Tibial artery (tissue), 4 donors: ENCODE measurements around the gene WASHC3.
A peak's percentile ranks its signal among the peaks of the same experiment; 100 is the strongest.
"Not testable (repeated sequence)": the region's sequence is repeated elsewhere in the genome, so short reads cannot be mapped to it uniquely, and the experiment has no call there.

Source experiments
- DNase-seq, 2 donors: peaks; one replicate each; pipeline ENCODE4 v3.0.0-alpha.2; 2019
- H3K27ac ChIP-seq, 2 donors: fragments of 200-600 bp; sonication (generic) in 1 of 2; 1 replicate in 1 of 2; 2 replicates in 1 of 2; pipeline ENCODE4 v1.5.1; 2018 to 2019; ENCODE audit warnings: mild to moderate bottlenecking in 1 of 2
- H3K27me3 ChIP-seq, 2 donors: fragments of 200-600 bp; sonication (generic) in 1 of 2; one replicate each; pipeline versions ENCODE4 v1.5.1 to v1.6.0; 2016 to 2019
- H3K36me3 ChIP-seq, 3 donors: fragments of 200-600 bp; sonication (generic) in 2 of 3; one replicate each; pipeline ENCODE4 v1.5.1; 2016 to 2019; ENCODE audit warnings: mild to moderate bottlenecking in 2 of 3
- H3K4me1 ChIP-seq, 4 donors: fragments of 200-600 bp; sonication (generic) in 2 of 4; 1 replicate in 3 of 4; 2 replicates in 1 of 4; pipeline ENCODE4 v1.5.1; 2016 to 2019
- H3K4me3 ChIP-seq, 2 donors: fragments of 200-600 bp; sonication (generic) in 1 of 2; 1 replicate in 1 of 2; 2 replicates in 1 of 2; pipeline ENCODE4 v1.5.1; 2018 to 2019; ENCODE audit warnings: mild to moderate bottlenecking in 2 of 2
- H3K9me3 ChIP-seq, 3 donors: fragments of 200-600 bp; sonication (generic) in 1 of 3; one replicate each; pipeline ENCODE4 v1.5.1; 2016 to 2019
- CTCF ChIP-seq, 2 experiments: fragments of 200-600 bp in 1 of 2; fragments of 450-650 bp in 1 of 2; IDR thresholded peaks; one replicate each; pipeline ENCODE4 v1.5.1; 2017 to 2019; ENCODE audit warnings: antibody characterized with exemption in 2 of 2, mild to moderate bottlenecking in 1 of 2, moderate library complexity in 1 of 2
- intact Hi-C: fragments of 100-400 bp; cut with DNase I; formaldehyde crosslinking; loops from one replicate; pipeline ENCODE4 v1.15.0; 2023; ENCODE audit warnings: low total_unique reads

WASHC3 gene

GRCh38 chr12:102095677-102096263 is 34.0 kb upstream of the WASHC3 start:
- H3K9me3 ChIP-seq = no peaks in the 10 kb centered on the region
- DNase-seq = no peak
- TF ChIP-seq CTCF (IDR thresholded peaks at IDR 0.05) = peak; percentile 9 to 16
- no peak overlapping the region for H3K27ac ChIP-seq
- H3K36me3 ChIP-seq = peaks cover 9 to 31% (median 21%) of the 10 kb centered on the region in 3 donors
- no peaks in the 10 kb centered on the region for H3K4me1 ChIP-seq
- no peaks in the 10 kb centered on the region for H3K27me3 ChIP-seq
- intact Hi-C loops = loop anchor here (10.0 kb wide), 1 partner anchor 1769 kb away; no protein-coding TSS in a partner anchor
- no peak overlapping the region for H3K4me3 ChIP-seq

GRCh38 chr12:102093319-102093718 is 31.5 kb upstream of the WASHC3 start:
- intact Hi-C loops = loop anchor here (10.0 kb wide), 1 partner anchor 1771 kb away; no protein-coding TSS in a partner anchor
- Histone ChIP-seq H3K27ac (no peak overlapping the region), H3K9me3 (no peaks in the 10 kb centered on the region), H3K4me1 (no peaks in the 10 kb centered on the region), H3K36me3 (peaks cover under 1 to 20% (median 8%) of the 10 kb centered on the region in 3 donors), H3K4me3 (no peak overlapping the region), H3K27me3 (no peaks in the 10 kb centered on the region)
- no peak for DNase-seq
- no peak for TF ChIP-seq CTCF (IDR thresholded peaks at IDR 0.05)

- DNase-seq, H3K4me1 ChIP-seq, H3K27ac ChIP-seq, intact Hi-C loops, H3K27me3 ChIP-seq, H3K9me3 ChIP-seq, H3K4me3 ChIP-seq: not testable (repeated sequence)
- peaks cover 6 to 23% (median 15%) of the 10 kb centered on the region in 3 donors for H3K36me3 ChIP-seq
These were observed 27.5 kb upstream of the WASHC3 start for GRCh38 chr12:102089228-102089835.

GRCh38 chr12:102080842-102081241 is 19.1 kb upstream of the WASHC3 start:
- Histone ChIP-seq H3K36me3 (peaks cover 8 to 66% (median 28%) of the 10 kb centered on the region in 3 donors), H3K4me1 (no peaks in the 10 kb centered on the region), H3K4me3 (no peak overlapping the region), H3K9me3 (no peaks in the 10 kb centered on the region), H3K27me3 (no peaks in the 10 kb centered on the region), H3K27ac (no peak overlapping the region)
- TF ChIP-seq CTCF (IDR thresholded peaks at IDR 0.05) = no peak
- DNase-seq = no peak
- intact Hi-C loops = no loop called here

- H3K4me3 ChIP-seq, H3K27me3 ChIP-seq, H3K9me3 ChIP-seq, DNase-seq, intact Hi-C loops, H3K27ac ChIP-seq, H3K4me1 ChIP-seq: not testable (repeated sequence)
- H3K36me3 ChIP-seq = peaks cover 8 to 32% (median 13%) of the 10 kb centered on the region in 3 donors
These were observed 10.3 kb upstream of the WASHC3 start for GRCh38 chr12:102072092-102072491.

- Histone ChIP-seq H3K4me3 (no peak overlapping the region), H3K36me3 (peaks cover 0 to 12% (median 6%) of the 10 kb centered on the region in 3 donors), H3K4me1 (no peaks in the 10 kb centered on the region), H3K9me3 (no peaks in the 10 kb centered on the region), H3K27ac (no peak overlapping the region), H3K27me3 (no peaks in the 10 kb centered on the region)
- no peak for TF ChIP-seq CTCF (IDR thresholded peaks at IDR 0.05)
- no peak for DNase-seq
- intact Hi-C loops = loop anchor here (10.0 kb wide), 1 partner anchor 195 kb away; the partner anchor contains the start of gene DRAM1
These were observed 7.9 kb upstream of the WASHC3 start for GRCh38 chr12:102069707-102070106.
